ENCODE measurements around the gene IL2RA. TPM values are rescaled to one million over a fixed set of nuclear protein-coding genes. Genes with fewer than 3 reads are reported as not detected.

The IL2RA gene
- total and polyA plus RNA-seq, 9 of the 15 experiments (the other 6 are each of a cell fraction or from before 2014, with no cell fraction given) = 0.95 TPM; not detected in 8

- CTCF ChIA-PET (ENCODE audit: low intra/inter-chr PET ratio) = no interaction called here
- ATAC-seq (no peak), FAIRE-seq (no peak), DNase-seq (ENCODE audit: extremely low read depth in 1 of 4, low spot score in 3 of 4) (no peak)
- Histone ChIP-seq H3K9me1 (ENCODE audit: control insufficient read depth, insufficient read depth, low read length) (no peaks in the 10 kb centered on the region), H3K9me3 (replicated peaks; ENCODE audit: control insufficient read depth, insufficient read depth, low read depth, low read length) (no peaks in the 10 kb centered on the region), H3K27ac (ENCODE audit: extremely low read depth, low read depth, low read length) (no peak overlapping the region), H3K4me3 (no peak overlapping the region), H3K36me3 (ENCODE audit: control insufficient read depth, insufficient read depth, low read length) (no peaks in the 10 kb centered on the region), H3K4me1 (replicated peaks in 1 of 2; ENCODE audit: control insufficient read depth in 2 of 2, insufficient read depth in 2 of 2, low read length in 2 of 2) (no peaks in the 10 kb centered on the region), H3K27me3 (ENCODE audit: control insufficient read depth in 2 of 2, insufficient read depth in 2 of 2, low read length in 2 of 2) (peaks cover 28 to 37% of the 10 kb centered on the region in 2 experiments), H3K4me2 (ENCODE audit: insufficient read depth, low read length) (no peak overlapping the region), H3K79me2 (ENCODE audit: control insufficient read depth, insufficient read depth, low read length) (no peaks in the 10 kb centered on the region), H4K20me1 (replicated peaks; ENCODE audit: control insufficient read depth, insufficient read depth, low read length) (0 out of 2 replicates have a peak, but pooled peaks cover 4% of the 10 kb centered on the region), H3K9ac (ENCODE audit: insufficient read depth in 1 of 2, low read depth in 2 of 2, low read length in 2 of 2) (no peak overlapping the region), H2AFZ (ENCODE audit: low read depth, low read length) (no peak overlapping the region)
- in situ Hi-C loops (cut with MboI) = no loop called here
- no TSS peak for BruUV-seq (replicated peaks)
- 0% methylated on average over 3 of the region's 6 CpGs for WGBS (ENCODE audit: insufficient coverage, low coverage, missing lambda C conversion rate)
- POLR2A ChIA-PET = interaction anchor here (1.6 to 1.8 kb wide), 2 partner anchors 10 to 11 kb away, joined by 4 to 5 read pairs; no protein-coding TSS in a partner anchor
- TF ChIP-seq PHTF2 (CRISPR knock-in tag; IDR thresholded peaks at IDR 0.05) = no peak
- no peak for TF ChIP-seq SFPQ (IDR thresholded peaks at IDR 0.05; ENCODE audit: low read depth, low read length)
- no peak for TF ChIP-seq MBD2 (IDR thresholded peaks at IDR 0.05; ENCODE audit: borderline replicate concordance, low read depth)
- no peak for TF ChIP-seq ZNF444 (CRISPR knock-in tag; IDR thresholded peaks at IDR 0.05)
- TF ChIP-seq FOXP1 (CRISPR knock-in tag; IDR thresholded peaks at IDR 0.05) = no peak
- TF ChIP-seq NCOA1 (IDR thresholded peaks at IDR 0.05; ENCODE audit: low read depth) = no peak
- intact Hi-C loops (cut with micrococcal nuclease) = no loop called here
Measured at GRCh38 chr10:6068006-6068405, 5.8 kb upstream of the IL2RA start.
